DOHH2 (cell line): ENCODE results near the gene NOSTRIN.

Experiments used
- H3F3A ChIP-seq: fragments of 200-600 bp; sonication (generic), shearing (Covaris generic); 2 replicates; pipeline ENCODE4 v1.6.0; 2016; ENCODE audit warnings: antibody characterized with exemption, mild to moderate bottlenecking; ENCODE audit not compliant: control insufficient read depth, insufficient read depth
- H3K27ac ChIP-seq: fragments of 200-600 bp; sonication (generic); 2 replicates; pipeline ENCODE4 v1.5.1; 2014; ENCODE audit warnings: low read depth, mild to moderate bottlenecking, low read length, moderate library complexity
- H3K27me3 ChIP-seq: fragments of 200-600 bp; sonication (generic); 2 replicates; pipeline ENCODE4 v1.6.1; 2014; ENCODE audit warnings: mild to moderate bottlenecking, low read length, mixed read lengths; ENCODE audit not compliant: control insufficient read depth
- H3K36me3 ChIP-seq: fragments of 200-600 bp; sonication (generic); 2 replicates; pipeline ENCODE4 v1.6.1; 2014; ENCODE audit warnings: mild to moderate bottlenecking, low read length, moderate library complexity, mixed read lengths; ENCODE audit not compliant: control insufficient read depth
- H3K4me1 ChIP-seq: fragments of 200-600 bp; sonication (generic); 2 replicates; pipeline ENCODE4 v1.6.1; 2014; ENCODE audit warnings: mild to moderate bottlenecking, low read length, mixed read lengths; ENCODE audit not compliant: control insufficient read depth
- H3K4me2 ChIP-seq: fragments of 200-600 bp; sonication (generic); 2 replicates; pipeline ENCODE4 v1.6.0; 2014; ENCODE audit warnings: mild to moderate bottlenecking, low read length, moderate library complexity
- H3K4me3 ChIP-seq: fragments of 200-600 bp; sonication (generic); 2 replicates; pipeline ENCODE4 v1.5.1; 2014; ENCODE audit warnings: mild to moderate bottlenecking, low read length, mixed read lengths
- H3K79me2 ChIP-seq: fragments of 200-600 bp; sonication (generic); 2 replicates; pipeline ENCODE4 v1.6.1; 2014; ENCODE audit warnings: mild to moderate bottlenecking, low read length, mixed read lengths; ENCODE audit not compliant: control insufficient read depth
- H3K9me2 ChIP-seq: fragments of 200-600 bp; sonication (generic); replicated peaks from 2 replicates; pipeline ENCODE4 v1.6.1; 2014; ENCODE audit warnings: mild to moderate bottlenecking, low read length, mixed read lengths; ENCODE audit not compliant: control insufficient read depth
- H3K9me3 ChIP-seq: fragments of 200-600 bp; sonication (generic); 2 replicates; pipeline ENCODE4 v1.6.1; 2014; ENCODE audit warnings: antibody characterized with exemption, low read length, mixed read lengths; ENCODE audit not compliant: control insufficient read depth, insufficient read depth
- H4K20me1 ChIP-seq: fragments of 200-600 bp; sonication (generic); 2 replicates; pipeline ENCODE4 v1.6.0; 2014; ENCODE audit warnings: low read depth, mild to moderate bottlenecking, antibody characterized with exemption, low read length, moderate library complexity; ENCODE audit not compliant: control insufficient read depth, insufficient read depth
- EZH2phosphoT487 ChIP-seq: fragments of 200-600 bp; sonication (generic); IDR thresholded peaks from 2 replicates; pipeline ENCODE4 v1.6.1; 2017; ENCODE audit warnings: borderline replicate concordance, mild to moderate bottlenecking, antibody characterized with exemption, low read length, moderate library complexity, mixed read lengths
- TF ChIP-seq, protein P1 (sequence below): fragments of 200-600 bp; sonication (generic); IDR thresholded peaks from one replicate; pipeline ENCODE4 v1.5.1; 2014; ENCODE audit warnings: antibody characterized with exemption, mild to moderate bottlenecking, low read depth, low read length; ENCODE audit not compliant: poor library complexity, severe bottlenecking

NOSTRIN gene

DNA sequence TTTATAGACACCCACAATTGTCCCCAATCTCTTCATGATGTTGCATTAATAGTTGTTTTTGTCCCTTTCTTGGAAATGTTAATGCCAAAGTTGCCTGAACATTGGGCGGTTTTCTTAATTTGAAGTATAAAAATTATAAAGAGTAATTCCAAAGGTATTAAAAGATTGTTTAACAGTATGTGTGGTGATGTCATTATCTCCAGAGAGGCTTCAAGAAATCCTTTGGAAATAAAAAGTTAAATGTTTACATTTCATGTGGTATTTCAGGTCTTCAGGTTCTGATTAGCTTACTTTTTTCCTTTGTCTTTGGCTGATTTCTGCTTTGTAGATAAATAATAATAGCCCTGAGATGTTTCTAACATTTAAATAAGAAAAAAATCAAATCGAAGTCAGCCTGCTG is 29.3 kb upstream of the NOSTRIN start:
- Histone ChIP-seq H3K4me1 (no peaks in the 10 kb centered on the region), H3K27me3 (peaks cover 5% of the 10 kb centered on the region; the same call in 1 of the 2 replicates), H3K36me3 (no peaks in the 10 kb centered on the region), H3K9me3 (no peaks in the 10 kb centered on the region), H3K4me3 (no peak overlapping the region), H3F3A (no peaks in the 10 kb centered on the region), H3K27ac (no peak overlapping the region), H4K20me1 (no peaks in the 10 kb centered on the region), H3K79me2 (no peaks in the 10 kb centered on the region), H3K4me2 (no peak overlapping the region), H3K9me2 (no peaks in the 10 kb centered on the region)
- TF ChIP-seq, protein P1, sequence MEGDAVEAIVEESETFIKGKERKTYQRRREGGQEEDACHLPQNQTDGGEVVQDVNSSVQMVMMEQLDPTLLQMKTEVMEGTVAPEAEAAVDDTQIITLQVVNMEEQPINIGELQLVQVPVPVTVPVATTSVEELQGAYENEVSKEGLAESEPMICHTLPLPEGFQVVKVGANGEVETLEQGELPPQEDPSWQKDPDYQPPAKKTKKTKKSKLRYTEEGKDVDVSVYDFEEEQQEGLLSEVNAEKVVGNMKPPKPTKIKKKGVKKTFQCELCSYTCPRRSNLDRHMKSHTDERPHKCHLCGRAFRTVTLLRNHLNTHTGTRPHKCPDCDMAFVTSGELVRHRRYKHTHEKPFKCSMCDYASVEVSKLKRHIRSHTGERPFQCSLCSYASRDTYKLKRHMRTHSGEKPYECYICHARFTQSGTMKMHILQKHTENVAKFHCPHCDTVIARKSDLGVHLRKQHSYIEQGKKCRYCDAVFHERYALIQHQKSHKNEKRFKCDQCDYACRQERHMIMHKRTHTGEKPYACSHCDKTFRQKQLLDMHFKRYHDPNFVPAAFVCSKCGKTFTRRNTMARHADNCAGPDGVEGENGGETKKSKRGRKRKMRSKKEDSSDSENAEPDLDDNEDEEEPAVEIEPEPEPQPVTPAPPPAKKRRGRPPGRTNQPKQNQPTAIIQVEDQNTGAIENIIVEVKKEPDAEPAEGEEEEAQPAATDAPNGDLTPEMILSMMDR = no peak
- TF ChIP-seq EZH2phosphoT487 = no peak

DNA sequence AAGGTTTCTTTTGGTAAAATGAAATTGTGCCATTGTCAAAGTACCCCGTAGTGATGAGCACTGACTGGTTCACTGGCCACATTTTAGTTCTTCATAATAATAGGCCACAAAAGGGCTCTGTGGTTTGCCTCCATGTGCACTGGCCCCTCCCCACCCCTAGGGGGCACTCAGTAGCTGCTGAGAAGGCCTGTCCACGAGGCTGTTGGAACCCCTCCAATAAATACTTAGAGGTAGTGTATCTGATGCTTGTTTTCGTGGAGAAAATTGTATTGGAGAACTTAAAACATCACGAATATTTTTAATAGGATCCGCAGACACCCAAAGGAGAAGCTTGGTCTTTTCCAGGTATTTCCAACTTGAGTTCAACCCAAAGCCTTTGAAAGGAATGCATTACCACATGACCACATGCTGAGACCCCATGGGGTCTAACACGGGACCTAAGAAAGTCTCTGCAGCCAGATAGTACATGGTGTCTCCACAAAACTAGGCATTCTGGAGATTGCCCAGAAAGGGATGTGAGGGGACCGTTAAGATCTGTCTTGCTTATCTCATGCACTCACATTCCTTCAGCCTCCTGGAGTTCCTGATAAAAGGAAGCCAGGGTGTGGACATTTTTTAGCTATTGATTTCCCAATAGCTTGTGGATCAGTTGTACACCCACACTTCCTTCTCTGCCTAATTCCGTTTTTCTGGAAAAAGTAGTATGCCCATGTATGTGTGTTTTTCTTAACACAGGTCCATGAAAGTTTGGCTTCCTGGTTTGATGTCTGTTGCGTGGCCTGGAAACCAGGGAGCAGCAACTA is 28.5 kb upstream of the NOSTRIN start:
- Histone ChIP-seq H3K4me1 (no peaks in the 10 kb centered on the region), H3K4me2 (no peak overlapping the region), H3K9me3 (no peaks in the 10 kb centered on the region), H4K20me1 (no peaks in the 10 kb centered on the region), H3K36me3 (no peaks in the 10 kb centered on the region), H3F3A (no peaks in the 10 kb centered on the region), H3K27me3 (peaks cover 5% of the 10 kb centered on the region; the same call in 1 of the 2 replicates), H3K4me3 (no peak overlapping the region), H3K27ac (no peak overlapping the region), H3K9me2 (no peaks in the 10 kb centered on the region), H3K79me2 (no peaks in the 10 kb centered on the region)
- no peak for TF ChIP-seq EZH2phosphoT487
- TF ChIP-seq, protein P1 = peak; percentile 92

DNA sequence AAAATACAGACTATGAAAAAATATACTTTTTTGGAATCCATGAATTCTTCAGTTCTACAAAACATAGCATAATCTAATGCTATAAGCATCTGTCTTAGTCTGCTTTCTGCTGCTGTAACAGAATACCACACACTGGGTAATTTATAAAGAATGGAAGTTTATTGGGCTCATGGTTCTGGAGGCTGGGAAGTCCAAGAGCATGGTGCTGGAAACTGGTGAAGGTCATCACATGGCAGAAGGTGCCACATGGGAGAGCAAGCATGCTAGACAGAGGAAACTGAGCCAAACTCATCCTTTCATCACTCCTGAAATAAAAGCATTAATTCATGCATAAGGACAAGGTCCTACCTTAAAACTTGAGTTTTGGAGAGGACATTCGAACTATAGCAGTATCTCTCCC is 26.6 kb upstream of the NOSTRIN start:
- no peaks in the 10 kb centered on the region for H3K36me3 ChIP-seq
- no peak overlapping the region for H3K4me2 ChIP-seq
- no peaks in the 10 kb centered on the region for H4K20me1 ChIP-seq
- H3F3A ChIP-seq = no peaks in the 10 kb centered on the region
- no peak overlapping the region for H3K27ac ChIP-seq
- no peaks in the 10 kb centered on the region for H3K4me1 ChIP-seq
- no peaks in the 10 kb centered on the region for H3K9me3 ChIP-seq
- no peak overlapping the region for H3K4me3 ChIP-seq
- H3K79me2 ChIP-seq = no peaks in the 10 kb centered on the region
- H3K9me2 ChIP-seq = no peaks in the 10 kb centered on the region
- TF ChIP-seq, protein P1 = no peak
- no peak for TF ChIP-seq EZH2phosphoT487
- H3K27me3 ChIP-seq = peaks cover 5% of the 10 kb centered on the region; the same call in 1 of the 2 replicates
